AG04449 (cell line): ENCODE data around the gene RCN2.
"Not testable (repeated sequence)": the region's sequence is repeated elsewhere in the genome, so short reads cannot be mapped to it uniquely, and the experiment has no call there.

ENCODE experiments used
- CTCF ChIA-PET: fragments of 350-600 bp; formaldehyde crosslinking; extraction: SDS; loops from one replicate; lab custom pipeline; 2021; ENCODE audit warnings: antibody characterized with exemption; lab: Yijun Ruan, JAX
- POLR2A ChIA-PET: fragments of 400-600, 350-600 bp; formaldehyde crosslinking; extraction: SDS; loops from one replicate; lab custom pipeline; 2020; ENCODE audit warnings: antibody characterized with exemption, inconsistent platforms; lab: Yijun Ruan, JAX
- DNase-seq: peaks from one replicate; pipeline ENCODE4 v3.0.0-alpha.2; 2010; ENCODE audit warnings: low read depth, low spot score
- H3K4me3 ChIP-seq: 2 replicates; pipeline ENCODE4 v1.5.1; 2011; ENCODE audit warnings: low read depth, mild to moderate bottlenecking, control low read depth, low read length
- TF ChIP-seq, protein P1 (sequence below): IDR thresholded peaks from one replicate; pipeline ENCODE4 v1.5.1; 2011; ENCODE audit warnings: mild to moderate bottlenecking, moderate library complexity, low read length, control low read depth, inconsistent platforms; ENCODE audit not compliant: insufficient read depth; ENCODE audit errors: missing control alignments

Gene RCN2

DNA sequence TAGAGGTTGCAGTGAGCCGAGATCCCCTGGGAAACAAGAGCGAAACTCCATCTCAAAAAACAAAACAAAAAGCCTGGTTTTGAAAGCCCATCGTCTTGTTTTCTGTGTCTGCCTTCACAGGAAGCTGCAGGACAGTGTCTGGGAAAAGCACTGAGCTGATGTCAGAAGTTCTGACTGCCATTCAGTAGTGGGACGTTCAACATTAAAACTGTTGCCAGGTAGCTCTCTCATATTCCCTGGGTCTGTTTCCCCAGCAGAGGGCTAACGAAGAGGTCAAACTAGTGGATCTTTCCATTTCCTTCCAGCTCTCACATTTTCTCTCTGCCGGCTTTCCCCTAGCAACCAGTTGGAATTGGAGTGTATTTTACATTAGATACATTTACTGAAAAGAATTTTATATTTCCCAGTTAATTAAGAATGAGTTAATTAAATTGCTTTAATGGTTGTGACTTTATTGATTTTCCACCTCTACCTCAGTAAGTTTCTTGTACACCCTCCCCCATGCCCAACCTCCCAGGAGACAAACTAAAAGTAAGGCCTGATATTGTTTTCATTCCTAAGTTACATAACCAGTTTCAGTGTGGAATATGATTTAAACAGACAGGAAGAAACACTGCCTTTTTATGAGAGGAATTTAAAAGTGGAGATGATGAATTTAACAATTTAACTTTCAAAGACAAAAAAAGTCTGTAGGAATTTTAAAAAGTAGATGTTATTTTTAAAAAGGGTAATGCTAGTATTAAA, 29.9 kb downstream of the RCN2 start:
- ChIA-PET POLR2A (no interaction called here), CTCF (interaction anchor here (0.9 kb wide), 1 partner anchor 12 kb away, joined by 3 read pairs; no protein-coding TSS in a partner anchor)
- TF ChIP-seq, protein P1, sequence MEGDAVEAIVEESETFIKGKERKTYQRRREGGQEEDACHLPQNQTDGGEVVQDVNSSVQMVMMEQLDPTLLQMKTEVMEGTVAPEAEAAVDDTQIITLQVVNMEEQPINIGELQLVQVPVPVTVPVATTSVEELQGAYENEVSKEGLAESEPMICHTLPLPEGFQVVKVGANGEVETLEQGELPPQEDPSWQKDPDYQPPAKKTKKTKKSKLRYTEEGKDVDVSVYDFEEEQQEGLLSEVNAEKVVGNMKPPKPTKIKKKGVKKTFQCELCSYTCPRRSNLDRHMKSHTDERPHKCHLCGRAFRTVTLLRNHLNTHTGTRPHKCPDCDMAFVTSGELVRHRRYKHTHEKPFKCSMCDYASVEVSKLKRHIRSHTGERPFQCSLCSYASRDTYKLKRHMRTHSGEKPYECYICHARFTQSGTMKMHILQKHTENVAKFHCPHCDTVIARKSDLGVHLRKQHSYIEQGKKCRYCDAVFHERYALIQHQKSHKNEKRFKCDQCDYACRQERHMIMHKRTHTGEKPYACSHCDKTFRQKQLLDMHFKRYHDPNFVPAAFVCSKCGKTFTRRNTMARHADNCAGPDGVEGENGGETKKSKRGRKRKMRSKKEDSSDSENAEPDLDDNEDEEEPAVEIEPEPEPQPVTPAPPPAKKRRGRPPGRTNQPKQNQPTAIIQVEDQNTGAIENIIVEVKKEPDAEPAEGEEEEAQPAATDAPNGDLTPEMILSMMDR: no peak

DNA sequence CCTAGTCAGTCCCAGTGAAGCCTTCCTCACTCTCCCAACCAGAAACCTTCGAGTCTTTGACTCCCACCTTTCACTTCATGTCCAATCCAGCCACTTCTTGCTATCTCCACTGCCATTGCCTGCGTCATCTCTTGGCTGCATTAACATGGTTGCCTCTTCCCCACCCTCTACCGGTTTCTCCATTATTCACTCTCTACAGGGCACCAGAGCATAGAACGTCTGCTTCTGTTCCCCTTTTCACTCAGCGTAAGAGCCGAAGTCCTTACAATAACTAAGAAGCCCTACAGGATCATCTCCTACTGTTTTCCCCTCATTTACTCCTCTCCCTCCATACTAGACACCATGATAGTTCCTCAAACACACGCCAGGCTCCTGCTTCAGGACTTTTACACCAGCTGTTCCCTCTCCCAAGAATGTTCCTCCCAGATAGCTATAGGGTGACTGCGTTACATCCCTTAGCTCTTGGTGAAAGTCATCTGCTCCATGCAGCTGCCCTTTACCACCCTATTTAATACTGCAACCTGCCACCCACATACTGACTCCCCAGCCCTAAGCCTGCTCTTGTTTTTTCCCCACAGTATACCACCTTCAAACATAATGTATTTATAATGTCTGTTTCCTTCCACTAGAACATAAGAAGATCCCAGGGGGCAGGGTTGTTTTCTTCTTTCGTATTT, 30.9 kb downstream of the RCN2 start:
- no peak for DNase-seq
- H3K4me3 ChIP-seq: no peak overlapping the region
- CTCF ChIA-PET: interaction anchor here (3.2 kb wide), 1 partner anchor 11 kb away, joined by 18 read pairs; no protein-coding TSS in a partner anchor
- TF ChIP-seq, protein P1: no peak
- POLR2A ChIA-PET: no interaction called here

More for the DNA sequence above, 29.9 kb downstream of the RCN2 start:
- H3K4me3 ChIP-seq: no peak overlapping the region
- no peak for DNase-seq

DNA sequence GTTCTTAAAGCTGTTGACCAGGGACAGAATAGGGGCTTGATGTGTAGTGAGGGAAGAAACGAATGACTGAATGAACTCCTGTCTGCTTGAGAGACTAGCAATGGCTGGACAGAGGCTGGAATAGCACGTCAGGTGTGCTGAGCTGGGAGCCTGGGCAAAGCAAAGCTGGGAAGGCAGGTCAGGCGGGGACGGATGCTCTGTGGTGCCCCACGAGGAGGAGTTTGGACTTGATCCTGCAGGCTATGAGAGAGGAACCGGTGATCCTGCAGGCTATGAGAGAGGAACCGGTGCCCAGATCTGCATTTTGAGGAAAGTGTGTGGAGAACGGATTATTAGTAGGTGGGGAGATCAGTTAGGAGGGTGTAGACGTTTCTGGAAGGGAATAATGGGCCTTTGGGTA, 32.0 kb downstream of the RCN2 start:
- no peak overlapping the region for H3K4me3 ChIP-seq
- ChIA-PET CTCF (interaction anchor here (3.2 kb wide), 1 partner anchor 10 kb away, joined by 18 read pairs; no protein-coding TSS in a partner anchor), POLR2A (no interaction called here)
- DNase-seq: no peak
- TF ChIP-seq, protein P1: no peak

DNA sequence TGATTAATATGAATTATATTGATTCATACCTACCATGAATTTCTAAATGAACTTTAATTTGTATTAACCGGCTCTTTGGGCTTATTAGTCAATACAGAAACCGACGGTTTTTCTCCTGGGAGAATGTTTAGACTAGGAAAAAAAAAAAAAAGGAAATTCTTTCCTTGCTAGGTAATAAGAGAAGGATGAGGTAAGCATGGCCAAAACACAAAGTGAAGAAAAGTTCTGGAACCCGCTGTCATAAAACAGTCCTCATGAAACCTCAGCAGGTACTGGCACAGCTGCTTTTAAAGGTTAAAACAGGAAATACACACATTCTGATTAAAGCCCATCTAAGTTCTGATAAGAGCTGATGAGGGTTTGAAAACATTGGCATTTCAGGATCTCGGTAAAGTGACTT, 32.6 kb downstream of the RCN2 start:
- TF ChIP-seq, protein P1: no peak
- POLR2A ChIA-PET: no interaction called here
- H3K4me3 ChIP-seq: no peak overlapping the region
- CTCF ChIA-PET: interaction anchor here (3.2 kb wide), 1 partner anchor 10 kb away, joined by 18 read pairs; no protein-coding TSS in a partner anchor
- DNase-seq: no peak

DNA sequence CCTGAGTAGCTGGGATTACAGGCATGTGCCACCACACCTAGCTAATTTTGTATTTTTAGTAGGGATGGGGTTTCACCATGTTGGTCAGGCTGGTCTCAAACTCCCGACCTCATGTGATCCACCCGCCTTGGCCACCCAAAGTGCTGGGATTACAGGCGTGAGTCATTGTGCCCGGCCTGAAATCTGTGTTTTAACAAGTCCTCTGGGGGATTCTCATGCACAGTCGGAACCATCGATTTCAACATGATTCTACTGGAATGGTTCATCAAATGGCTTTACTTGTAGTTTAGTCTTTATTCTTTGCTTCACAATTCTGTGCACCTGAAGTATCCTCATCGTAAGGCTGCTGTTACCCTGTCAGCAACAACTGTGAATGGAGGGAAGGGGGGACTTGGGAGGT, 34.5 kb downstream of the RCN2 start:
- H3K4me3 ChIP-seq, DNase-seq, POLR2A ChIA-PET: not testable (repeated sequence)
- CTCF ChIA-PET: interaction anchor here (1.3 kb wide), 1 partner anchor 10 kb away, joined by 3 read pairs; no protein-coding TSS in a partner anchor

DNA sequence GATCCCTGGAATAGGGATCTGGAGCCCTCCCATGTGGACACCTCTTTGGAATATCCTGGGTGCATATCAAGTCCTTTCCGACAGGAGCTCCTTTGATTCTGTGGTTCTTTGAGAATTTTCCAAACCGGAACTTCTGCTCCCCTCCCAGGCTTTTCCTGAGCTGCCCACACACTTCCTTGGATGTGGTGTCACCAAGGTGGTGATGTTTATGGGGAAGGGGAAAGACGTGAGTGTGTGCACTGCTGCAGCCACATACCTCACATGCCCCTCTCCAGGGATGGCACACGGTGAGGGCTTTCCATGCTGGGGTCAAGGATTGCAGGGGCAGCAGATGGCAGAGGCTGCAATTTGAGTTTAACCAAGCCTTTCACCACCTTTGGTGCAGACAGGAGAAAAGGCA, 35.5 kb downstream of the RCN2 start:
- POLR2A ChIA-PET: no interaction called here
- no peak for DNase-seq
- no peak overlapping the region for H3K4me3 ChIP-seq
- CTCF ChIA-PET: interaction anchor here (1.3 kb wide), 1 partner anchor 9 kb away, joined by 3 read pairs; no protein-coding TSS in a partner anchor
- TF ChIP-seq, protein P1: no peak
